Esophagus squamous epithelium (tissue), 4 donors: ENCODE data around the gene DDX28.
"Not testable (repeated sequence)": the region's sequence is repeated elsewhere in the genome, so short reads cannot be mapped to it uniquely, and the experiment has no call there.

Experiments
- POLR2A ChIP-seq, 4 donors: fragments of 450-650 bp; IDR thresholded peaks; one replicate each; pipeline ENCODE4 v1.6.1; 2017; ENCODE audit warnings: antibody characterized with exemption in 4 of 4, mild to moderate bottlenecking in 4 of 4, moderate library complexity in 3 of 4
- TF ChIP-seq, protein P1 (sequence below), 6 experiments: fragments of 450-650 bp in 4 of 6; fragments of 200-600 bp in 2 of 6; sonication (generic) in 2 of 6; IDR thresholded peaks; one replicate each; pipeline ENCODE4 v1.5.1; 2016 to 2019; ENCODE audit warnings: antibody characterized with exemption in 6 of 6, mild to moderate bottlenecking in 4 of 6, moderate library complexity in 4 of 6

DNA sequence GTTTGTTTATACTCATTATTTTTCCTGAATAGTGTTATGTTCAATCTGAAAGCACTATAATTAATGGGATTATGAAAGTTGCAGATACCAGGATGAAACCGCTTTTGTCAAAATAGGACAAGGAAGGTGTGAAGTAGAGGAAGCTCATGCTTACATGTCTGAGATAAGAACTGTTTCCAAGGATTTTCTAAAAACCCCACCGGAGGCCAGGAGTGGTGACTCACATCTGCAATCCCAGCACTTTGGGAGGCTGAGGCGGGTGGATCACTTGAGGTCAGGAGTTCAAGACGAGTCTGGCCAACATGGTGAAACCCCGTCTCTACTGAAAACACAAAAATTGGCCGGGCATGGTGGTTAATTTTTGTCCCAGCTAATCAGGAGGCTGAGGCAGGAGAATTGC is 7.1 kb upstream of the DDX28 start:
- TF ChIP-seq, protein P1, sequence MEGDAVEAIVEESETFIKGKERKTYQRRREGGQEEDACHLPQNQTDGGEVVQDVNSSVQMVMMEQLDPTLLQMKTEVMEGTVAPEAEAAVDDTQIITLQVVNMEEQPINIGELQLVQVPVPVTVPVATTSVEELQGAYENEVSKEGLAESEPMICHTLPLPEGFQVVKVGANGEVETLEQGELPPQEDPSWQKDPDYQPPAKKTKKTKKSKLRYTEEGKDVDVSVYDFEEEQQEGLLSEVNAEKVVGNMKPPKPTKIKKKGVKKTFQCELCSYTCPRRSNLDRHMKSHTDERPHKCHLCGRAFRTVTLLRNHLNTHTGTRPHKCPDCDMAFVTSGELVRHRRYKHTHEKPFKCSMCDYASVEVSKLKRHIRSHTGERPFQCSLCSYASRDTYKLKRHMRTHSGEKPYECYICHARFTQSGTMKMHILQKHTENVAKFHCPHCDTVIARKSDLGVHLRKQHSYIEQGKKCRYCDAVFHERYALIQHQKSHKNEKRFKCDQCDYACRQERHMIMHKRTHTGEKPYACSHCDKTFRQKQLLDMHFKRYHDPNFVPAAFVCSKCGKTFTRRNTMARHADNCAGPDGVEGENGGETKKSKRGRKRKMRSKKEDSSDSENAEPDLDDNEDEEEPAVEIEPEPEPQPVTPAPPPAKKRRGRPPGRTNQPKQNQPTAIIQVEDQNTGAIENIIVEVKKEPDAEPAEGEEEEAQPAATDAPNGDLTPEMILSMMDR (IDR thresholded peaks at IDR 0.05) = not testable (repeated sequence)
- not testable (repeated sequence) for TF ChIP-seq POLR2A (IDR thresholded peaks at IDR 0.05)
